COLO668 (cell line): ENCODE measurements around the gene KIF21A.
A peak's percentile ranks its signal among the peaks of the same experiment; 100 is the strongest.
"Not testable (repeated sequence)": the region's sequence is repeated elsewhere in the genome, so short reads cannot be mapped to it uniquely, and the experiment has no call there.

Experiments
- DNase-seq: peaks from one replicate; lab custom pipeline; 2025; ENCODE audit not compliant: unreplicated experiment; lab: John Stamatoyannopoulos, UW

KIF21A gene, protein sequence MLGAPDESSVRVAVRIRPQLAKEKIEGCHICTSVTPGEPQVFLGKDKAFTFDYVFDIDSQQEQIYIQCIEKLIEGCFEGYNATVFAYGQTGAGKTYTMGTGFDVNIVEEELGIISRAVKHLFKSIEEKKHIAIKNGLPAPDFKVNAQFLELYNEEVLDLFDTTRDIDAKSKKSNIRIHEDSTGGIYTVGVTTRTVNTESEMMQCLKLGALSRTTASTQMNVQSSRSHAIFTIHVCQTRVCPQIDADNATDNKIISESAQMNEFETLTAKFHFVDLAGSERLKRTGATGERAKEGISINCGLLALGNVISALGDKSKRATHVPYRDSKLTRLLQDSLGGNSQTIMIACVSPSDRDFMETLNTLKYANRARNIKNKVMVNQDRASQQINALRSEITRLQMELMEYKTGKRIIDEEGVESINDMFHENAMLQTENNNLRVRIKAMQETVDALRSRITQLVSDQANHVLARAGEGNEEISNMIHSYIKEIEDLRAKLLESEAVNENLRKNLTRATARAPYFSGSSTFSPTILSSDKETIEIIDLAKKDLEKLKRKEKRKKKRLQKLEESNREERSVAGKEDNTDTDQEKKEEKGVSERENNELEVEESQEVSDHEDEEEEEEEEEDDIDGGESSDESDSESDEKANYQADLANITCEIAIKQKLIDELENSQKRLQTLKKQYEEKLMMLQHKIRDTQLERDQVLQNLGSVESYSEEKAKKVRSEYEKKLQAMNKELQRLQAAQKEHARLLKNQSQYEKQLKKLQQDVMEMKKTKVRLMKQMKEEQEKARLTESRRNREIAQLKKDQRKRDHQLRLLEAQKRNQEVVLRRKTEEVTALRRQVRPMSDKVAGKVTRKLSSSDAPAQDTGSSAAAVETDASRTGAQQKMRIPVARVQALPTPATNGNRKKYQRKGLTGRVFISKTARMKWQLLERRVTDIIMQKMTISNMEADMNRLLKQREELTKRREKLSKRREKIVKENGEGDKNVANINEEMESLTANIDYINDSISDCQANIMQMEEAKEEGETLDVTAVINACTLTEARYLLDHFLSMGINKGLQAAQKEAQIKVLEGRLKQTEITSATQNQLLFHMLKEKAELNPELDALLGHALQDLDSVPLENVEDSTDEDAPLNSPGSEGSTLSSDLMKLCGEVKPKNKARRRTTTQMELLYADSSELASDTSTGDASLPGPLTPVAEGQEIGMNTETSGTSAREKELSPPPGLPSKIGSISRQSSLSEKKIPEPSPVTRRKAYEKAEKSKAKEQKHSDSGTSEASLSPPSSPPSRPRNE (N-terminal part only)

DNA sequence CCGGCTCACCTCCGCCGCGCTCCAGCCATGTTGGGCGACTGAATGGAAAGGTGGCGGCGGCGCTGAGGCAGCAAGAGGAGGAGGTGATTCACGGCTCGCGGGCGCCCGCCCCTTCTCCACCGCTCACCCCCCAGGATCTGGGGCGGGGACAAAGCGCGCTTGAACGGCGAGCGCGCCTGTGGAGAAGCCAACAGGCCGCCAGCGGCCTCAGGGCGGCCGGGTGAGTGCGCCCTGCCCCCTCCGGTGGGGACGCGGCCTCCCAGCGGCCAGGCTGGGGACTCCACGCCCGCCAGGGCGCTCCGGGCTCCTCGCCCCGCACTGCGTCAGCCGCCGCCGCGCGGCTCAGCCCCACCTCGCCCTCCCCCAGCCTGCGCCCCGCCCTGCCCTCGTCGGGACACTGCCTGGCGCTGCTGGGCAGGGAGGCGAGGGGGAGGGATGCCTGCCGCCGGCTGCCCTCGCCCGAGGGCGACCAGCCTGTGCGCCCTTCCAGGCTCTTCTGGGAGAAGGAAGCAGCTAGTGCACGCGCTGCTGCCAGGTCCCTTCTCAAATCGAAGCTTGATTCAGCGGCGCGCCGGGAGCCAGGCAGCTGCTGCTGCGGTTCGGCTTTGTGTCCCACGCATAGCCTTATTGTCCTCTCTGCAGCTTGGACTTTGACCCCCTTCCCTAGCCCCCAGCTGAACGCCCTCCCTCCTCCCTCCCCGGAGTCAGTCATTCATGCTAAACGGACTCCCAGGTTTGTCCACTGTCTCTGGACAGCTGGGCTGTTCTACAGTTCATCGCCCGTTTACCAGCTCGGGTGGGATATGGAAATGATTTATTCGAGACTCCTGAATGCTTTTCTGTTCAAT, at the start of gene KIF21A:
Gene KIF21A, minus strand, starts transcription at position 40 of the 848 bp plus-strand sequence. CDS start 150 bp downstream, outside the sequence.
- DNase-seq, result peak; percentile 90

GRCh38 chr12:39490500-39491282, 47.8 kb upstream of the KIF21A start:
- DNase-seq, result no peak

GRCh38 chr12:39483597-39483996, 40.7 kb upstream of the KIF21A start:
- DNase-seq, result no peak

DNA sequence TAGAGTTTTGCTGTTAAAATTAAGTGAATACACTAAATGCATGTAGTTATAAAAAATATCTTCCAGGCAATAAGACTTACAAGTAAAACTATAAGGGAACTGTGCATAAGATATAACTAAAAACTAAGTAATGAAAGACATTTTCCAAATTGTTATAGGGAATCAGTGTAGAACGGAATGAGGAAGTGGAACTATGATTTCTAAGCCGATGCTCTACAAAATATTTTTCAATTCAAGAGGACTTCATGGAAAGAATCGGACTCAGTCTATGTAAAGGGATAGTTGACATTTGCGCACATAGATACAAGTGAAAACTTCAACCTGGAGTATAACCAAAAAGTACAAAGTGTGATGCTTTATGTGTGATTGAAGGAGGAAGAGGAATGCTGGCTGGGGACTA, 40.1 kb upstream of the KIF21A start:
- DNase-seq, result no peak

GRCh38 chr12:39476894-39477293, 34.0 kb upstream of the KIF21A start:
- no peak for DNase-seq

DNA sequence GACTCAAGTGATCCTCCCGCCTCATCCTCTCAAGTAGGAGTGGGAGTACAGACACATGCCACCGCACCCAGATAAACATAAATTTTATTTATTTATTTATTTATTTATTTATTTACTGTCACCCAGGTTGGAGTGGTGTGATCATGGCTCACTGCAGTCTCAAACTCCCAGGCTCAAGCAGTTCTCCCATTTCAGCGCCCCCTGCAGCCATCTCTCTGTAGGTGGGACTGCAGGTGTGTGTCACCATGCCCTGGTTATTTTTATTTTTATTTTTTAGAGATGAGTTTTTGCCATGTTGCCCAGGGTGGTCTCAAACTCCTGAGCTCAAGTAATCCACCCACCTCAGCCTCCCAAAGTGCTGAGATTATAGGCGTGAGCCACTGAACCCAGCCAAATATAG, 33.2 kb upstream of the KIF21A start:
- DNase-seq, result no peak

- not testable (repeated sequence) for DNase-seq
Observed at GRCh38 chr12:39475136-39475535, 32.2 kb upstream of the KIF21A start.

- DNase-seq, result no peak
Observed at GRCh38 chr12:39467432-39467870, 24.5 kb upstream of the KIF21A start.

GRCh38 chr12:39464976-39465695, 22.2 kb upstream of the KIF21A start:
- no peak for DNase-seq

GRCh38 chr12:39461059-39461458, 18.1 kb upstream of the KIF21A start:
- no peak for DNase-seq

GRCh38 chr12:39459027-39459434, 16.1 kb upstream of the KIF21A start:
- no peak for DNase-seq

- DNase-seq, result no peak
Observed at GRCh38 chr12:39451977-39452376, 9.1 kb upstream of the KIF21A start.

DNA sequence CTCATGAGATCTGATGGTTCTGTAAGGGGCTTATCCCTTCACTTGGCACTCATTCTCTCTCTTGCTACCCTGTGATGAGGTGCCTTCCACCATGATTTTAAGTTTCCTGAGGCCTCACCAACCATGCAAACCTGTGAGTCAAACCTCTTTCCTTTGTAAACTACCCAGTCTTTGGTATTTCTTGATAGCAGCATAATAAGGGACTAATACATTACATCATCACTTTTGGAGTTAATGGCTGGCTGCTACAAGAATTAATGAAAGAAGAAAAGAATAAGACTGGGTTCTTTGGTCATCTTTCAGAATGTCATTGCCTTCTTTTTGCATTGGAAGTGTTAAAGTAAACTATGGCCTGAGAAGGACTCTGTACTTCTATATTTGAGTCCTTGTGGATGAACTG, 5.1 kb upstream of the KIF21A start:
- DNase-seq, result no peak

GRCh38 chr12:39443929-39444209, 949 bp upstream of the KIF21A start:
- DNase-seq, result no peak

- DNase-seq, result no peak
Observed at GRCh38 chr12:39442831-39443080, 164 bp downstream of the KIF21A start.

GRCh38 chr12:39441963-39442830, 723 bp downstream of the KIF21A start:
- DNase-seq, result peak; percentile 58

- no peak for DNase-seq
Observed at GRCh38 chr12:39441189-39441962, 1.5 kb downstream of the KIF21A start.

DNA sequence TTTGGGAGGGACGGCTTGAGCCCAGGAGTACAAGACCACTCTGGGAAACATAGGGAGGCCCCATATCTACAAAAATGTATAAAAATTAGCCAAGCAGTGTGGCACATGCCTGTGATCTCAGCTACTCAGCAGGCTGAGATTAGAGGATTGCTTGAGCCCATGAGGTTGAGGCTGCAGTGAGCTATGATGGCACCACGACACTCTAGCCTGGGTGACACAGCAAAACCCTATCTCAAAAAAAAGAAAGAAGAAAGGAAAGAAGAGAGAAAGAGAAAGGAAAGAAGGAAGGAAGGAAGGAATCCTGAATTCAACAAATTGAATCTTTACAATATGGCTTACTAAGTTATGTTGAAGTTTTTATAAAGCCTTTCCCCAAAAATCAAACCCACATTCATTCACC, 2.1 kb downstream of the KIF21A start:
- no peak for DNase-seq
